Common myeloid progenitor, CD34-positive (primary cell): Measurements from ENCODE around the gene SUSD1.
A peak's percentile ranks its signal among the peaks of the same experiment; 100 is the strongest.

Source experiments
- CTCF ChIA-PET: fragments of 350-600 bp; sonication (Branson Sonifier 250); formaldehyde crosslinking; loops from one replicate; lab custom pipeline; 2021; ENCODE audit warnings: antibody characterized with exemption; lab: Charles Lee
- POLR2A ChIA-PET: fragments of 350-600 bp; sonication (Branson Sonifier 250); formaldehyde crosslinking; loops from one replicate; lab custom pipeline; 2021; ENCODE audit warnings: antibody characterized with exemption; lab: Charles Lee
- DNase-seq, 3 donors: peaks; one replicate each; pipeline versions ENCODE4 v3.0.0 to v3.0.0-alpha.2; 2013
- H3K27ac ChIP-seq, 2 experiments: 1 replicate in 1 of 2; 2 replicates in 1 of 2; pipeline ENCODE4 v1.7.0; 2013; ENCODE audit warnings: inconsistent platforms in 2 of 2, low read length in 2 of 2, mild to moderate bottlenecking in 2 of 2, low read depth in 1 of 2, moderate library complexity in 1 of 2; ENCODE audit not compliant: severe bottlenecking in 2 of 2, insufficient read depth in 1 of 2, poor library complexity in 1 of 2
- H3K27me3 ChIP-seq, 5 experiments: replicated peaks in 2 of 5; 1 replicate in 3 of 5; 2 replicates in 2 of 5; pipeline versions ENCODE4 v1.6.1 to v1.7.0; 2013; ENCODE audit warnings: low read length in 4 of 5, mild to moderate bottlenecking in 2 of 5, moderate library complexity in 2 of 5, inconsistent platforms in 1 of 5; ENCODE audit not compliant: insufficient read depth in 5 of 5, control insufficient read depth in 4 of 5
- H3K36me3 ChIP-seq, 4 experiments: 1 replicate in 2 of 4; 2 replicates in 2 of 4; pipeline versions ENCODE4 v1.6.1 to v1.7.0; 2013; ENCODE audit warnings: low read length in 3 of 4, control low read depth in 1 of 4, mild to moderate bottlenecking in 1 of 4; ENCODE audit not compliant: control insufficient read depth in 4 of 4, insufficient read depth in 4 of 4
- H3K4me1 ChIP-seq, 4 experiments: 1 replicate in 3 of 4; 2 replicates in 1 of 4; pipeline versions ENCODE4 v1.6.1 to v1.7.1; 2013; ENCODE audit warnings: low read length in 3 of 4, mild to moderate bottlenecking in 3 of 4, control low read depth in 1 of 4, inconsistent platforms in 1 of 4, moderate library complexity in 1 of 4; ENCODE audit not compliant: control insufficient read depth in 4 of 4, insufficient read depth in 4 of 4; ENCODE audit errors: control extremely low read depth in 1 of 4
- H3K4me3 ChIP-seq, 7 experiments: 1 replicate in 4 of 7; 2 replicates in 3 of 7; pipeline versions ENCODE4 v1.5.1 to v1.7.0; 2013; ENCODE audit warnings: mild to moderate bottlenecking in 7 of 7, low read length in 6 of 7, moderate library complexity in 6 of 7, inconsistent platforms in 2 of 7, low read depth in 2 of 7, control low read depth in 1 of 7; ENCODE audit not compliant: insufficient read depth in 4 of 7, control insufficient read depth in 1 of 7; ENCODE audit errors: extremely low read depth in 1 of 7
- H3K9me3 ChIP-seq, 5 experiments: 1 replicate in 4 of 5; 2 replicates in 1 of 5; pipeline versions ENCODE4 v1.6.1 to v1.7.1; 2013; ENCODE audit warnings: low read length in 4 of 5, mild to moderate bottlenecking in 2 of 5, inconsistent platforms in 1 of 5, low read depth in 1 of 5, moderate library complexity in 1 of 5; ENCODE audit not compliant: control insufficient read depth in 4 of 5, insufficient read depth in 2 of 5; ENCODE audit errors: control extremely low read depth in 1 of 5
- WGBS: methylation state at CpG from one replicate; pipeline ENCODE4 v1.1.5; 2013; ENCODE audit not compliant: insufficient coverage; 5-methylcytosine and 5-hydroxymethylcytosine counted together

The SUSD1 gene

DNA sequence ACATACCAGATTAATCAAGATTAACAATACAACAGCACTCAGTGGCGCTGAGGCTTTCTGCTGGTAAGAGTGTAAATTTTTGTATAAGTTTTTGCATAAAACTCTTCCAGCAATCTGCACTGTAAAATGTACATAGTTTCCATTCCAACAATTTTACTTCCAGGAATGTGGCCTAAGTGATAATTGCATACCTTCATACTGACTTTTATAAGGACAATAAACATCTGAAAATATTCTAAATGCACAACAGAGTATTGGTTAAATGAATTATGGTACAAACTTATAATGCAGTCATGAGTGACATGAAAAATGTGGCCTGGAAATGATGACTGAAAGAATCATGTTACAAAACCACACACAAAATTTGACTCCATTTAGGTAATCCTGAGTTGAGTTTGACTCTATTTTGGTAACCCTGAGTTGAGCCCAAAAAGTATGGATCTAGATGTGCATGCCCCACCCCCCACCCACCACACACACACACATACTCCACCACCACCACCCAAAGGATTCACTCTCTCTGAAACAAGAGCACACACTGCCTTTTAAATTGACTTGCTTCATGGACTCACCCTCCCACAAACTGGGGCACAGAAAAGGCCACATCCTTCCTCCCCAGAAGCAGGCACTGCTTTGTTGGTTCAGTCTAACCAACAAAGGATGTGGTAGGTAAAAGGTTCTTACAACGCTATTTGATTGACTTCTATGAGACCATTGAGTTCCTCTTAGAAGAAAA is 137.6 kb downstream of the SUSD1 start:
- peak; percentile 80 to 97 (median 95) for DNase-seq
- ChIA-PET CTCF (no interaction called here), POLR2A (no interaction called here)
- peaks cover 3 to 67% (median 39%) of the 10 kb centered on the region in 5 experiments for H3K27me3 ChIP-seq
- peaks cover 3 to 32% (median 10%) of the 10 kb centered on the region in 4 experiments for H3K36me3 ChIP-seq
- WGBS, result no CpG with 5 or more reads among the region's 2 CpGs
- H3K9me3 ChIP-seq, result peaks cover 0 to 2% (median 0%) of the 10 kb centered on the region in 5 experiments
- peaks cover 3 to 12% (median 6%) of the 10 kb centered on the region in 4 experiments for H3K4me1 ChIP-seq
- no peak overlapping the region for H3K27ac ChIP-seq
- H3K4me3 ChIP-seq, result no peak overlapping the region

DNA sequence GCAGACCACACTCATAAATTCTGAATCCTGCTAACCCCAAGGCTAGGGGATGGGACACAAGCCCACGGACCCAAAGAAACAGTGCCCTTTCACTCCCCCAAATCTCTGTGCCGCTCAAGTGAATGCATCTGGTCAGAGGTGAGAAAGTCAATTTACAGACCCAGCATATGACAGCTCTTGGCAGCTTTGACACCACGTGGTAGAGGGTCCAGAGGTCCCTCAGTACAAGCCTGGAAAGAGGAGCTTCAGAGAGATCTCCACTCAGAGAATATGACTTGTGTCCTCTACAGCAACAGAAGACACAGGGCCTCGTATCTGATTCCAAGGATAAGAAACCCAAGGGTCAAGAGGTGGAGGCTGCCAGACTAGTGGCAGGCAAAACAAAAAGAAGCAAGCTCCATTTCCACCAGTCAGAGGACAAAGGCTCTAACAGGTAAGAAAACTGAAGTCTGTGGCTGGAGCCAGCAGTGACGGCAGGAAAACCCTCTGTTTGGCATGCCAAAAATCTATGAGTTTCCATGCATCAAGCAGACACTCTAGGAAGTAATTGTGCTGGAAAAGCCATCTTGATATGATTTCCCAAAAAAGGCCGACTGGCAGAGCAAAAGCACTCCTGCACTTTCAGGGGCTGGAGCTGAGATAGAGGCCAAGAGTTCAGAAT is 139.8 kb downstream of the SUSD1 start:
- H3K9me3 ChIP-seq, result peaks cover 0 to 4% (median 0%) of the 10 kb centered on the region in 5 experiments
- no peak for DNase-seq
- ChIA-PET POLR2A (no interaction called here), CTCF (interaction anchor here (1.5 to 1.7 kb wide), 2 partner anchors 12 to 22 kb away, joined by 3 to 4 read pairs; no protein-coding TSS in a partner anchor)
- peaks cover 3 to 12% (median 6%) of the 10 kb centered on the region in 4 experiments for H3K4me1 ChIP-seq
- H3K27me3 ChIP-seq, result peaks cover 3 to 63% (median 31%) of the 10 kb centered on the region in 5 experiments
- no peak overlapping the region for H3K27ac ChIP-seq
- H3K4me3 ChIP-seq, result no peak overlapping the region
- 98% methylated on average over 4 of the region's 6 CpGs for WGBS
- H3K36me3 ChIP-seq, result peaks cover 3 to 14% (median 5%) of the 10 kb centered on the region in 4 experiments

DNA sequence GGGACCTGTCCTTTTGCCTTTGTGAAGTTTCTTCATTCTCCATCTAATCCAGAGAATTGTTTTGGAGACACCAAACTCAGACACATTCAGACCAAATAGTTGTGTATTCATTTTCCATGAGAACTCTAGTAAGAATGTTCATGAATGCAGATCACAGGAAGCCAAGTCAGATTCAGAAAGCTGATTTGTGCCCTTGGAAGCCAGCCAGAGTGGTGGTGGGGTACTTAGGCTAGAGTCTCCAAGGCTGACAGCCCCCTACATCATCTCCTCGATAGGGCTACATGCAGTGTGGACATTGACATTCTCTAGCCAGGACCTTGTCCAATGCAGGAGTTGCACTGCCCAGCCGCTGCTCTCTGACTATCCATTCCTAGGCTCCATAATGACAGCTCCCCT is 140.9 kb downstream of the SUSD1 start:
- DNase-seq, result no peak
- peaks cover 0 to 4% (median 0%) of the 10 kb centered on the region in 5 experiments for H3K9me3 ChIP-seq
- peaks cover 0 to 6% (median 0%) of the 10 kb centered on the region in 4 experiments for H3K36me3 ChIP-seq
- H3K4me3 ChIP-seq, result no peak overlapping the region
- H3K27me3 ChIP-seq, result peaks cover 3 to 64% (median 28%) of the 10 kb centered on the region in 5 experiments
- H3K27ac ChIP-seq, result no peak overlapping the region
- peaks cover 3 to 12% (median 6%) of the 10 kb centered on the region in 4 experiments for H3K4me1 ChIP-seq
- WGBS, result 96% methylated on average over 2 of the region's 2 CpGs
- ChIA-PET POLR2A (no interaction called here), CTCF (interaction anchor here (1.5 to 1.7 kb wide), 2 partner anchors 13 to 21 kb away, joined by 3 to 4 read pairs; no protein-coding TSS in a partner anchor)

DNA sequence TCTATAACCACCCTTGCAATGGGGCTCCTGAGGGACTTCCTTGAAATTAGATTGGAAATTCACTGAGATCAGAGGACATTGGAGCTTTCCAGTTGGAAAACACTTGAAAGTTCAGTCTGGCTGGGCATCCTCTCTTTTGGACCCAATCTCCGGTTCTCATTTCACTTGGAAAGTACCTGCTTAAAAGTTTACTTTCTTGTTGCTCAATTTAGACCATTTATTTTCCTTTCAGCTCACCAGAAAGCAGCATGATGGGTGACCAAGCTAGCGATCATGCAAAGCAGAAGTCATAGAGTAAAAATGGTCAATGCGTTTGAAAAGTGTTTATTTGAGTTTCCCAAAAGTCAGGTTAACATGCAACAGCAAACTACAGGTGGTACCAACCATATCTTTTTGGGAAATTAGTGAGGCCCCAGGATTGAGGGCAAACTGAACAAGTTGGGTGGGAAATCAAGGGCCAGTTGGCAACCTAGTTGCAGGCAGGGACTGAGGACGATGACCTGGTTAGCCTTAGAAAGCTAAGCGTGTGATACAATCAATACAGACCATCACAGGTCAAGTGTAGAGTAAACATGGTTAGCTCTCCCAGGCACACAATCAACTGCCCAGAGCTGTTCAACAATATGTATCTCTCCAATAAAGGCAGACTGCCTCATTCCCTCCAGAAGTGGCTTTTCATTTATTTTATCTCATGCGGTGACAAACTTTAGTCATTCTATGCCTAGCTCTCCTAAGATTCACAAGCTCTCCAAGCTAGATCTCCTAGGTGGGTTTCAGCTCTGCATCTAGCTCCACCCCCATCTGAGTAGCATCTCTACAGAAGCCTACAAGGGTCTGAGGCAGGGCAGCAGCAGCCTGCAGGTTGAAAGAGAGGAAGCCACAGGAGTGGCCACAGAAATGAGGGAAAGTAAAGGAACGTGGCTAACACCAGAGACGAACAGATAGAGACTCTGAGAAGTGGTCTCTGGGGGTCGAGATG is 141.6 kb downstream of the SUSD1 start:
- DNase-seq, result no peak
- CTCF ChIA-PET, result interaction anchor here (1.5 kb wide), 1 partner anchor 21 kb away, joined by 3 read pairs; no protein-coding TSS in a partner anchor
- H3K27me3 ChIP-seq, result peaks cover 3 to 70% (median 28%) of the 10 kb centered on the region in 5 experiments
- H3K4me3 ChIP-seq, result no peak overlapping the region
- peaks cover 3 to 12% (median 6%) of the 10 kb centered on the region in 4 experiments for H3K4me1 ChIP-seq
- peaks cover 0 to 7% (median 0%) of the 10 kb centered on the region in 4 experiments for H3K36me3 ChIP-seq
- POLR2A ChIA-PET, result interaction anchor here (0.6 kb wide), 1 partner anchor 21 kb away, joined by 4 read pairs; no protein-coding TSS in a partner anchor
- no peak overlapping the region for H3K27ac ChIP-seq
- peaks cover 0 to 4% (median 0%) of the 10 kb centered on the region in 5 experiments for H3K9me3 ChIP-seq
- WGBS, result 95% methylated on average over 4 of the region's 9 CpGs

DNA sequence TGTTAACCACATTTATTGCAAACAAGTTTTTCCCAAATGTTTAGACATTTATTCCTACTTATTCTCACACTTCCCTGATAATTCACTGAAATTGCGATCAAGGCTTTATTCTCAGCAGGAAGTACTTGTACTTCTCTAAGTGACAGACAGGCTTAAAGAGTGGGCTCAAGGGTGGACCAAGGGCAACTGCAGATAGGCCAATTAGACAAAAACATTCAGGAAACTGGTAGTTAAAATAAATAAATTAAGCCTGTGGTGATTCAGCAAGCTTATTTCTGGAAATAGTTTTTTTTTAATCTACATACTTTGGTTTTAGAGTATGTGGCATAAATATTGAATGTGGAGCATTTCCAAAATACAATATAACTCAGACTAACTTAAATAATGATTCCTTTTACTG is 142.4 kb downstream of the SUSD1 start:
- peaks cover 0 to 7% (median 0%) of the 10 kb centered on the region in 4 experiments for H3K36me3 ChIP-seq
- H3K27ac ChIP-seq, result no peak overlapping the region
- peaks cover 0 to 4% (median 0%) of the 10 kb centered on the region in 5 experiments for H3K9me3 ChIP-seq
- ChIA-PET POLR2A (no interaction called here), CTCF (no interaction called here)
- H3K4me3 ChIP-seq, result no peak overlapping the region
- H3K27me3 ChIP-seq, result peaks cover 3 to 78% (median 33%) of the 10 kb centered on the region in 5 experiments
- WGBS, result 100% methylated on average over 1 of the region's 1 CpG
- peaks cover 3 to 8% (median 6%) of the 10 kb centered on the region in 4 experiments for H3K4me1 ChIP-seq
- DNase-seq, result no peak

DNA sequence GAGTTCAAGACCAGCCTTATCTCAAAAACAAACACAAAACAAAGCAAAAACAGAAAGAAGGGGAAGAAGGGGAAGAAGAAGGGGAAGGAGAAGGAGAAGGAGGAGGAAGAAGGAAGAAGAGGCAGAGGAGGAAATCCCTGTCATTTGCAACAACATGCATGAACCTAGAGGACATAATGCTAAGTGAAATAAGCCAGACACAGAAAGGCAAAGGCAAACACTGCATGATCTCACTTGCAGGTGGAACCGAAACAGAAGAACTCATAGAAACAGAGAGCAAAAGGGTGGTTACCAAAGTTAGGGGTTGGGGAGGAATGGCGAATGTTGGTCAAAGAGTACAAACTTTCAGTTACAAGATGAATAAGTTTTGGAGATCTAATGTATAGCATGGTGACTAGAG is 143.1 kb downstream of the SUSD1 start:
- ChIA-PET POLR2A (no interaction called here), CTCF (no interaction called here)
- Histone ChIP-seq H3K4me1 (peaks cover under 1 to 1% (median 1%) of the 10 kb centered on the region in 4 experiments), H3K36me3 (peaks cover 0 to 7% (median 0%) of the 10 kb centered on the region in 4 experiments), H3K9me3 (peaks cover 0 to 4% (median 0%) of the 10 kb centered on the region in 5 experiments), H3K4me3 (no peak overlapping the region), H3K27me3 (peaks cover 3 to 81% (median 33%) of the 10 kb centered on the region in 5 experiments), H3K27ac (no peak overlapping the region)
- DNase-seq, result no peak
- whole genome bisulfite sequencing, result 100% methylated on average over 2 of the region's 2 CpGs
